Measurements from ENCODE around the gene PPP1R2.

DNA sequence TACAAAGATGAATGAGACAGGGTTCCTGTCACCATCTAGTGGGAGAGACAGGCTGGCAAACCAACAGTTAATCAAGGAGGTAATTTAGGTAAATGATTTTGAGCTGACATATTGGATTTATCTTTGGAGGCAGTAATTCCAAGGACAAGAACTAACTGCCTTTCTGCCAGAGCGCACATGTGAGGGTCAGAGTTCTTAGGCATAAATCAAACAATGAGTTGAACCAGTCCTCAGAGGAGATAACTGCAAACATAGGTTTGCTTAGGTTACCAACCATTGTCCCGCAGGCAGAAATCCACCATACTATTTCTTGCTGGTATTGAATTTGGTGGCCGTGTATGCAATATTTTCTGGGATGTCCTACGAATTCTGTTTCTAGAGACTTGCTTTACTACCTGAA lies 14.2 kb upstream of the PPP1R2 start:
- TF ChIP-seq, protein P1, sequence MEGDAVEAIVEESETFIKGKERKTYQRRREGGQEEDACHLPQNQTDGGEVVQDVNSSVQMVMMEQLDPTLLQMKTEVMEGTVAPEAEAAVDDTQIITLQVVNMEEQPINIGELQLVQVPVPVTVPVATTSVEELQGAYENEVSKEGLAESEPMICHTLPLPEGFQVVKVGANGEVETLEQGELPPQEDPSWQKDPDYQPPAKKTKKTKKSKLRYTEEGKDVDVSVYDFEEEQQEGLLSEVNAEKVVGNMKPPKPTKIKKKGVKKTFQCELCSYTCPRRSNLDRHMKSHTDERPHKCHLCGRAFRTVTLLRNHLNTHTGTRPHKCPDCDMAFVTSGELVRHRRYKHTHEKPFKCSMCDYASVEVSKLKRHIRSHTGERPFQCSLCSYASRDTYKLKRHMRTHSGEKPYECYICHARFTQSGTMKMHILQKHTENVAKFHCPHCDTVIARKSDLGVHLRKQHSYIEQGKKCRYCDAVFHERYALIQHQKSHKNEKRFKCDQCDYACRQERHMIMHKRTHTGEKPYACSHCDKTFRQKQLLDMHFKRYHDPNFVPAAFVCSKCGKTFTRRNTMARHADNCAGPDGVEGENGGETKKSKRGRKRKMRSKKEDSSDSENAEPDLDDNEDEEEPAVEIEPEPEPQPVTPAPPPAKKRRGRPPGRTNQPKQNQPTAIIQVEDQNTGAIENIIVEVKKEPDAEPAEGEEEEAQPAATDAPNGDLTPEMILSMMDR (IDR thresholded peaks at IDR 0.05): no peak
- no peak for TF ChIP-seq POLR2A (IDR thresholded peaks at IDR 0.05)
